ENCODE measurements around the gene PTPRZ1. TPM values are rescaled to one million over a fixed set of nuclear protein-coding genes. Genes with fewer than 3 reads are reported as not detected.

The PTPRZ1 gene
- total and polyA plus RNA-seq, 10 of the 15 experiments (the other 5 are each of a cell fraction or from before 2014, with no cell fraction given), result 0.05 to 0.21 (median 0.11) TPM; not detected in 7

DNA sequence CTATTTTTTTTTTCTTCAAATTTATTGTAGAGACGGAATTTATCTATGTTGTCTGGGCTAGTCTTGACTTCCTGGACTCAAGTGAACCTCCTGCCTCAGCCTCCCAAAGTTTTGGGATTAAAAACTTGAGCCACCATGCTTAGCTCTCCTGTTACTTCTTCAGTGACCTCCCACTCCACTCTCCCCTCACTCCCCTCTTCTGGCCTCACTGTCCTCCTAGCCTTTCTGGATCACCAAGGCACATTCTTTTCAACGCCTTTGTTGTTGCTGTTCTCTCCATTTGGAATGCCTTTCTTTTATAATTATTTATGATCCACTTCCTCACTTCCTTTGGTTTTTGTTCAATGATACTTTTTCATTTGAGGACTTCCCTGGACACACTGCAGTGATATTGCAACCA, 17.9 kb downstream of the PTPRZ1 start:
- Histone ChIP-seq H3K36me3 (ENCODE audit: control insufficient read depth in 2 of 2, insufficient read depth in 2 of 2, low read length in 1 of 2) (no peaks in the 10 kb centered on the region), H4K20me1 (ENCODE audit: control insufficient read depth, insufficient read depth) (no peaks in the 10 kb centered on the region), H3K27ac (ENCODE audit: control insufficient read depth, insufficient read depth) (no peak overlapping the region), H3K9ac (ENCODE audit: control insufficient read depth, insufficient read depth, low read length) (no peak overlapping the region), H3K4me1 (ENCODE audit: control insufficient read depth, insufficient read depth, low read length) (no peaks in the 10 kb centered on the region), H3K4me3 (no peak overlapping the region), H3K79me2 (ENCODE audit: control insufficient read depth, insufficient read depth, low read length) (no peaks in the 10 kb centered on the region), H3K4me2 (ENCODE audit: control insufficient read depth, insufficient read depth) (no peak overlapping the region), H3K9me3 (replicated peaks; ENCODE audit: control insufficient read depth, insufficient read depth, low read length) (no peaks in the 10 kb centered on the region), H2AFZ (ENCODE audit: control insufficient read depth, low read depth, low read length) (no peak overlapping the region), H3K27me3 (replicated peaks in 1 of 2; ENCODE audit: control insufficient read depth in 2 of 2, insufficient read depth in 2 of 2, low read length in 1 of 2) (no peaks in the 10 kb centered on the region)
- POLR2A ChIA-PET, result no interaction called here
- SMC1A ChIA-PET (ENCODE audit: uncharacterized antibody, unreplicated experiment), result interaction anchor here (0.7 kb wide), 1 partner anchor 31 kb away, joined by 3 read pairs; no protein-coding TSS in a partner anchor
- FAIRE-seq (no peak), DNase-seq (ENCODE audit: low read depth, low spot score) (no peak), ATAC-seq (no peak)
- 12% methylated on average over 2 of the region's 2 CpGs for WGBS (ENCODE audit: insufficient coverage, insufficient replicate concordance, low lambda C conversion rate, missing lambda C conversion rate)
- CTCF ChIA-PET, result no interaction called here
- in situ Hi-C loops (cut with MboI) (no loop called here), intact Hi-C loops (cut with micrococcal nuclease; ENCODE audit: unreplicated experiment) (no loop called here)
- no TSS peak for BruUV-seq (replicated peaks)
- RAD21 ChIA-PET (ENCODE audit: unreplicated experiment), result no interaction called here
- TF ChIP-seq, protein P1, sequence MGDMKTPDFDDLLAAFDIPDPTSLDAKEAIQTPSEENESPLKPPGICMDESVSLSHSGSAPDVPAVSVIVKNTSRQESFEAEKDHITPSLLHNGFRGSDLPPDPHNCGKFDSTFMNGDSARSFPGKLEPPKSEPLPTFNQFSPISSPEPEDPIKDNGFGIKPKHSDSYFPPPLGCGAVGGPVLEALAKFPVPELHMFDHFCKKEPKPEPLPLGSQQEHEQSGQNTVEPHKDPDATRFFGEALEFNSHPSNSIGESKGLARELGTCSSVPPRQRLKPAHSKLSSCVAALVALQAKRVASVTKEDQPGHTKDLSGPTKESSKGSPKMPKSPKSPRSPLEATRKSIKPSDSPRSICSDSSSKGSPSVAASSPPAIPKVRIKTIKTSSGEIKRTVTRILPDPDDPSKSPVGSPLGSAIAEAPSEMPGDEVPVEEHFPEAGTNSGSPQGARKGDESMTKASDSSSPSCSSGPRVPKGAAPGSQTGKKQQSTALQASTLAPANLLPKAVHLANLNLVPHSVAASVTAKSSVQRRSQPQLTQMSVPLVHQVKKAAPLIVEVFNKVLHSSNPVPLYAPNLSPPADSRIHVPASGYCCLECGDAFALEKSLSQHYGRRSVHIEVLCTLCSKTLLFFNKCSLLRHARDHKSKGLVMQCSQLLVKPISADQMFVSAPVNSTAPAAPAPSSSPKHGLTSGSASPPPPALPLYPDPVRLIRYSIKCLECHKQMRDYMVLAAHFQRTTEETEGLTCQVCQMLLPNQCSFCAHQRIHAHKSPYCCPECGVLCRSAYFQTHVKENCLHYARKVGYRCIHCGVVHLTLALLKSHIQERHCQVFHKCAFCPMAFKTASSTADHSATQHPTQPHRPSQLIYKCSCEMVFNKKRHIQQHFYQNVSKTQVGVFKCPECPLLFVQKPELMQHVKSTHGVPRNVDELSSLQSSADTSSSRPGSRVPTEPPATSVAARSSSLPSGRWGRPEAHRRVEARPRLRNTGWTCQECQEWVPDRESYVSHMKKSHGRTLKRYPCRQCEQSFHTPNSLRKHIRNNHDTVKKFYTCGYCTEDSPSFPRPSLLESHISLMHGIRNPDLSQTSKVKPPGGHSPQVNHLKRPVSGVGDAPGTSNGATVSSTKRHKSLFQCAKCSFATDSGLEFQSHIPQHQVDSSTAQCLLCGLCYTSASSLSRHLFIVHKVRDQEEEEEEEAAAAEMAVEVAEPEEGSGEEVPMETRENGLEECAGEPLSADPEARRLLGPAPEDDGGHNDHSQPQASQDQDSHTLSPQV (IDR thresholded peaks at IDR 0.05), result no peak
- TF ChIP-seq STAT1 (conservative IDR thresholded peaks at IDR 0.05) (no peak), EGR1 (IDR thresholded peaks at IDR 0.05; ENCODE audit: borderline replicate concordance in 1 of 2, low read depth in 2 of 2, low read length in 2 of 2) (no peak), ZSCAN29 (IDR thresholded peaks at IDR 0.05) (no peak)

Data from GM12878 (cell line).